Fibroblast of gingiva (primary cell): ENCODE measurements around the gene RFT1.

Experiments
- DNase-seq: peaks from one replicate; pipeline ENCODE4 v3.0.0-alpha.2; 2011; ENCODE audit warnings: low read depth

RFT1 gene, protein sequence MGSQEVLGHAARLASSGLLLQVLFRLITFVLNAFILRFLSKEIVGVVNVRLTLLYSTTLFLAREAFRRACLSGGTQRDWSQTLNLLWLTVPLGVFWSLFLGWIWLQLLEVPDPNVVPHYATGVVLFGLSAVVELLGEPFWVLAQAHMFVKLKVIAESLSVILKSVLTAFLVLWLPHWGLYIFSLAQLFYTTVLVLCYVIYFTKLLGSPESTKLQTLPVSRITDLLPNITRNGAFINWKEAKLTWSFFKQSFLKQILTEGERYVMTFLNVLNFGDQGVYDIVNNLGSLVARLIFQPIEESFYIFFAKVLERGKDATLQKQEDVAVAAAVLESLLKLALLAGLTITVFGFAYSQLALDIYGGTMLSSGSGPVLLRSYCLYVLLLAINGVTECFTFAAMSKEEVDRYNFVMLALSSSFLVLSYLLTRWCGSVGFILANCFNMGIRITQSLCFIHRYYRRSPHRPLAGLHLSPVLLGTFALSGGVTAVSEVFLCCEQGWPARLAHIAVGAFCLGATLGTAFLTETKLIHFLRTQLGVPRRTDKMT

DNA sequence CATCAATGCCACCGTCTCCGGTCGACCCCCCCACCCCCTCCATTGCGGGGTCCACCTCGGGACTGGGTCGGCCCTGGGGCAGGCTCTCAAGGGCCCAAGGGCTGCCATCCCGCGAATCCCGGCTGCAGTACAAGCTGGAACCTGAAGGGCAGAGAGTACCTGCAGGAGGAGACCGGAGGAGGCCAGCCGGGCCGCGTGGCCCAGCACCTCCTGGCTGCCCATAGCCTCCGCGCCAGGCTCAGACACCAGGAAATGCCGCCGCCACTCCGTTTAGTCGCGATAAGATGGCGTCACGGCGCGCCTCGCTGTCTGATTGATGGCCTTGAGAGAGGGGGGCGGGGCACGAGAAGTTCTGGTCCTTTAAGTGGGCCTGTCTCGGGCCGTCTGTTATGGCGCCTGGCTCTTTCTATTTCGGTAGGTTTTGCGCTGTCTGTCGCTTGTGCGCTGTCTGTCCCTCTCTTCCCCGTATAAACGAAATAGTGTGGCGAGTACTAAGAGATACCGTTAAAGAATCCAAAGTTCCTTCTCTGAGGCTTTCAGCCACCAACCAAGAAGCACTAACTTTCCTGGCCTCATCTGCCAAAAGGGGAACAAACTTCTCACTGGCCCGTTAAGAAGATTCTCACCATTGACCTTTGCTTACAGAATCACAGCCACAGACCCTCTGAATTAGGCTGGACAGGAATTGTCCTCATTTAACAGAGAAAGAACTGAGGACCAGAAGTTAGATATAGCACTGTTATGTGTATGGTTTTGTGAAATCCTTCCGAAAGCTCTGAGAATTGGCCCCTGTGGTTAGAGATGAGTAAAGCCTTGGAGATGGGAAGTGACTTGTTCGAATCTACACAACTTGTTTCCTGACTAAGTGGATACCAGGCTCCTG is at the start of gene RFT1:
RFT1 (minus strand) TSS at position 257 of the 883 bp plus-strand sequence; CDS start at position 222, 35 bp downstream.
- DNase-seq, result peak; percentile 95

DNA sequence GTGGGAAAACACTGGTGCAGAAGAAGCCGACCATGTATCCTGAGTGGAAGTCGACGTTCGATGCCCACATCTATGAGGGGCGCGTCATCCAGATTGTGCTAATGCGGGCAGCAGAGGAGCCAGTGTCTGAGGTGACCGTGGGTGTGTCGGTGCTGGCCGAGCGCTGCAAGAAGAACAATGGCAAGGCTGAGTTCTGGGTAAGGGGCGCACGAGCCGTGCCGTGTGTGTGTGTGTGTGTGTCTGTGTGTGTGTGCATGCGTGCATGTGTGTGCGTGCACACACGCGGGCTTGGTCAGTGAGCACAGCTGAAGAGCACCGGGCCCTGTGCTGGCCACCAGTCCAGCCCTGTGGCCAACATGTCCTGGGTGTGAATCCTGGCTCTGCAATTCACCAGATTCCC is 49.3 kb upstream of the RFT1 start:
- DNase-seq, result no peak

DNA sequence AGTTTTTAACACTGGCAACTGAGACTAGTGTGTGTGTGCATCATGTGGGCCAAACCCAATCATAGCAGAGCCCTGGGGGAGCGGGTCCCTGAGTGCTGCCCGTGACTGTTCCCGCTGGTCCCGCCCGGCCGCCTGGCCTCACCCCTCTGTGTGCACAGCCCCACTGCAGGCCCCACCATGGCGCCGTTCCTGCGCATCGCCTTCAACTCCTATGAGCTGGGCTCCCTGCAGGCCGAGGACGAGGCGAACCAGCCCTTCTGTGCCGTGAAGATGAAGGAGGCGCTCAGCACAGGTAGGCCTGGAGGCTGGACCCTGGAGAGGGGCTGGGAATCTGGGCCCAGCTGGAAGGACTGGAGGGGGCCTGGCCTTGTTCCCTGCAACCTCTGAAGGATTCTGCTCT is 48.0 kb upstream of the RFT1 start:
- DNase-seq, result no peak

DNA sequence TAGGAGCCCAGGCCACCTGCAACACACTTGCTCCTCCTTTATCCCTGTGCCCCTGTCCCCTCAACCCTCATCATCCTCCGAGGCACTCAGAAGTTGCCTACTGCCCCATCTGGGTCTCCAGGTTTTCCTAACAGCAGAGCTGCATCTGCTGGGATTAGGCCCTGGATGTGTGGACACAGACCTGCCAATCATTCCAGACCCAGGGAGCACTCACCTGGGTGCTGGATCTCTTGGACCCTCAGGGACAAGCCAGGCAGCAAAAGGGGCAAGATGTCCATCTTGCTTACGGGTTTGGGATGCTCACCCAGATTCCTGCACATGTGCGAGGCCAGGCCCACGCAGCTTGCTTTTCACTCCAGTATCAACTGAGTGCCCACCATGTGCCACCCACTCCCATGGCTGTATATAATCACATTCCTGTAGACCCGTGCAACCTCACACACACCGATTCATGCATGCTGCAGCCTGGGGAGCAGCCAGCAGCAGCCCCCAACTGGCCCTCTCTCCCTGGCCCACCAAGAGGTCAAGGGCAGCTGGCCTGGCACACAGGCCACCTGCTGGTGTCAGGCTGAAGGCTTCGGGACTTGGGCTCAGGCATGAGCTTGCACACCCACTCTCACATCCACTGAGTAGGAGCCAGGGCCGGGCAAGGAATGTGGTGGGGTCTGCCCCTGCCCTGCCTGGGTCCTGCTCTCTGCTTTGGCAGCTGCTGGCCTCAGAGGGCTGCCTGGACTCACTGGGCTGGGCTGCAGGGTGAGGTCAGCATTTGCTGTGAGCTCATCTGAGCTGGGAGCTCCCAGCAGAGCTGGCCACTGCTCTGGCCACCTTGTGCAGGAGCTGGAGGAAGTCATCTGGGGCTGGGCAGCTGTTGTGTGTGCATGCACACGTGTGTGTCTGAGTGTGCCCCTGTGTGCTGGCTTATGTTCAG is 45.6 kb upstream of the RFT1 start:
- no peak for DNase-seq

DNA sequence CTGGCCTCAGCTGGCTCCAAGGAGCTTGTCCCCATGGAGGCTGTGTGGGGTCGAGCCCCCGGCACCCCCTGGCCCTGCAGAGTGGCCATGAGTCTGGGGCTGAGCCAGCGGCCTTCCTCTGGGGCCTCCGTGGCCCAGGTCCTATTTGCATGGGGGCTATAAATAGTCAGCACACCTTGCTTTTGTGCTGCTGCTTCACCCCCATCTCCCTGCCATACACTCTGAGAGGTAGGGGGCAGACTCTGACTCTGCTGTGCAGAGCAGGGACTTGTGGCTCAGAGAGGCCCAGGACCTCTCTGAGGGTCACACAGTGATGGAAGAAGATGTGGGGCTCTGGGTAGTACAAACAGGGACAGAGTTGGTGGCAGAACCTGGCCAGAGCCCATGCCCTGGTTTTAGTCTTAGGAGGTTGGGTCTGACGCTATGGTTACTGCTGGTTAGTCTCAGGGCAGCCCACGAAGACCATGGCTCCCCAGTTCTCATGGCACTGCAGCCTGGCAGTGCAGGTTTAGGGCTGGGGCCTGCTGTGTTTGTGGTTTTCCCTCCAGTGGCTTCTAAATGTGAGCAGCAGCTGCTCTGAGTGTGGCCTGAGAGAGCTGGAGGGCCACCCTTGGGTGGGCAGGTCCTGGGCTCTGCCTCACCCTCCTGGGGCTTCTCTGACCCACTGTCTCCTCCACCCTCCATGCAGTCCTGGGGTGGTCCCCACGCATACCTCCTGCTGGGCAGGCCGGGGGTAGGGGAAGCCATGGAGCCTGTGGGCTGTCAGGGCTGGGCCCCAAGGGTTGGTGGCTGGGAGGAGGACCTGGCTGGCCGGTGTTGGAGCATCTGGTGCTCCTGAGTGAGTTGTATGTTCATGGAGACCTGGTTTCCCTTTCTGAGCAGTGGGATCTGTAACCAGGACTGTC is 44.4 kb upstream of the RFT1 start:
- no peak for DNase-seq

DNA sequence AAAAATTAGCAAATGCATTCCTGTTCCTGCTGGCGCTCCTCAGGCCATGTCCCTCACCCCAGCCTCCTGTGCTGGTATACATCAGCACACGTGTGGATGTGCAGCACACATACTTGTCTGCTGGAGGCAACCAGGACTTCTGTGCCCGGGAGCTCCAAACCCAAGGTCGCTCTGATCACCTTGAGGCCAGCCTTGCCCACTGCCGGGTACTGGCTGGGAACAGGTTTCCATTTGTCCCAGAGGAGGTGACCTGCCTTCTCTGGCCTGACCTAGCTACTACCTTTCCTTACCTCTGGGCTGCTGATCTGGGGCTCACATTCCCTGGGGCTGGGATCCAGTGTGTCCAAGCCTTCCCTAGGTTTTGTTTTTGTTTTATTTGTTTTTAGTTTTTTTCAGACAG is 42.9 kb upstream of the RFT1 start:
- no peak for DNase-seq

DNA sequence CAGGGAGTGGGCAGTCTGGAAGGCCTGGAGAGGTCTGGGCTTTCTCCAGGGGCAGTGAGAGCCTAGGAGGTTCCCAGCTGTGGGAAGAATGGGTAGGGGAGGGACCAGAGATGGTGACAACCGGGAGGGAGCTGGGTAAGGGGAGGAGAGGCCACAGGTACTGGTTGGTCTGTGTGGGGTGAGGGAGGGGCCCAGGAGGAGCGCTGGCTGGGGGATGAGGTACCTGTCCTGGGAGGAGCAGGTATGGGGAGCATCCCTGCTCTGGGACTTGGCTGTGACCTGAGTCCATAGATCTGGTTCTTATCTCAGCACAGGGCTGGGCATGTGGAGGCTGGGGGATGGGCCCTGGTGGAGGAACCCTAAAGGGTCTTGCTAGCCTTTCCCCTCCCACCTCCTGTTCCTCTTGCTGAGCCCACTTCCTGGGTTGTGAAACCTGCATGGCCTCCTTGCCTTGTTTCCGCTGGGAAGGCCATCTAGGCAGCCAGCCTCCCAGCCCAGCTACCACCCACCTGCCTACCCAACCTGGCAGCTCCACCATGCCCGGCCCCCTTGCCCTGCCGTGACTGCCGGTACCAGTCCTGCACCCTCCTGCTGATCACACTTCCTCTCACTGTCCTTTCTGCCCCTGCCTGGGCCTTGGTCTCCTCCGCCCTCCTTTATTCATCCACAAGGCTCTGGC is 41.7 kb upstream of the RFT1 start:
- no peak for DNase-seq

DNA sequence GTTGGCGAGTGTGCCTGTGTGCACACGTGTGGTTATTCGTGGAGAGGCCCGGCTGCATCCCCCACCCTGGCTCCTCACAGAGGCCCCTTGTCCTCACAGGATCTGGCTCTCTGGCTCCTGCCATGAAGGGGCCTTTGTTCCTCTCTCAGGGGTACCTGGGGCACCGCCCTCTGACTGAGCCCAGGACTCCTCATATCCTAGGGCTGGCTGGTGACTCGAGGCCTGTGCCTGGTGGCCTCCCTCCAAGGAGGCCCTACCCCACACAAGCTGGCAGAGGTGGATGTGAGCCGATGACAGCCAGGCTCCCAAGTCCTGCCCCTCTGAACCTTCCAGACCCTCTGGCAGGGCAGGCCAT is 40.8 kb upstream of the RFT1 start:
- no peak for DNase-seq

DNA sequence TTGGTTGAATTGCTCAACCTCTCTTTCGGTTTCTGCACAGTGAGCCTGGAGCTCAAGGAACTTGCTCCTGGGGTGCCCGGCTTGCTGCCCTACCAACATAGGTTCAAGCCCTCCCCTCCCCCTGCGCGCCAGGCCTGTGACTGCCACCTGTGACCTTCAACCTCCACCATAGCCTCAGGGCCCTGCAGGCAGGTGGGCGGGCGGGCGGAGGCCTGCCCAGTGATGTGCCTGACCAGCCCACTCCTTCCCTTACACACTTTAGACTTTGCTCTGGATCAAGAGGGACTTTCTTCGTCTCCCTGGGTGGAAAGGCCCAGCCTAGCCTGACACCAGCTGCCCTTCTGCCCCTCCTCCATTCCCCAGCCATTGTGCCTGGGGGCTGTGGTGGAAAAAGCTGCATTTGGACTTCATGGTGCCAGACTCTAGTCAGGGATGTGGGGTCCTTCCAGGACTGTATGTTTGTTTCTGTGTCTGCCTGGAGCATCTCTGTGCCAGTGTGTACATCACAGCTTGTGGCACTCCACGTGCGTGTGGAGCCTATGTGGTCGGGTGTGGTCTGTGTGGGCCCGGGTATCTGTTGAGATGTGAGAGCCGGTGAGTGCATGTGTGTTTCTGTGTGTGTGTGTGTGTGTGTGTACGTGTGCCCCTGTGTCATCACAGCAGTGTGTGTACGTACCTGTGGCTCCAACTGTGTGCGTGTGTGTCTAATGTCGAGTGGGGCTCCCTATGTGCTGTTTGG is 40.3 kb upstream of the RFT1 start:
- DNase-seq, result no peak

DNA sequence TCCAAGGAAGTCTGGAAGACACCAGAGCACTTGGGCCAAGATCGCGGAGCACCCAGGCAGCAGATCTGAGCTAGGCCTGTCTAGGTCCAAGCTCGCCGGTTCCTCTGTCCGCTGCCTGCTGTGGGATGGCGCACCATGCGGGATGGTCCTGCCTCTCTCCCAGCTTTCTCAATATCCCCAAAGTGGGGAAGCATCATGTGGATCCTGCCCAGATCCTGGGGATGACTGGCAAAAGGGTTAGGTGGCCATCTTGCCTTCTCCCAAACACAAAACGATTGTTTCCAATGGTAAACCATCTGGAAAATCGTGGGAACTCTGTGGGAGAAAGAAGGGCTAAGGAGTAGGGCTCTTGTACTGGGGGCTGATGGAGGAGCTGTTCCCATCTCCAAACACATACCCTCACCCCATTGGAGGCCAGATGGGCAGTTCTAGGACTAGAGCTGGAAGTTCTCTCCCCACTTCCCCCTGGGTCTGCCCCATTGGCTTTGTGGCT is 39.6 kb upstream of the RFT1 start:
- no peak for DNase-seq

DNA sequence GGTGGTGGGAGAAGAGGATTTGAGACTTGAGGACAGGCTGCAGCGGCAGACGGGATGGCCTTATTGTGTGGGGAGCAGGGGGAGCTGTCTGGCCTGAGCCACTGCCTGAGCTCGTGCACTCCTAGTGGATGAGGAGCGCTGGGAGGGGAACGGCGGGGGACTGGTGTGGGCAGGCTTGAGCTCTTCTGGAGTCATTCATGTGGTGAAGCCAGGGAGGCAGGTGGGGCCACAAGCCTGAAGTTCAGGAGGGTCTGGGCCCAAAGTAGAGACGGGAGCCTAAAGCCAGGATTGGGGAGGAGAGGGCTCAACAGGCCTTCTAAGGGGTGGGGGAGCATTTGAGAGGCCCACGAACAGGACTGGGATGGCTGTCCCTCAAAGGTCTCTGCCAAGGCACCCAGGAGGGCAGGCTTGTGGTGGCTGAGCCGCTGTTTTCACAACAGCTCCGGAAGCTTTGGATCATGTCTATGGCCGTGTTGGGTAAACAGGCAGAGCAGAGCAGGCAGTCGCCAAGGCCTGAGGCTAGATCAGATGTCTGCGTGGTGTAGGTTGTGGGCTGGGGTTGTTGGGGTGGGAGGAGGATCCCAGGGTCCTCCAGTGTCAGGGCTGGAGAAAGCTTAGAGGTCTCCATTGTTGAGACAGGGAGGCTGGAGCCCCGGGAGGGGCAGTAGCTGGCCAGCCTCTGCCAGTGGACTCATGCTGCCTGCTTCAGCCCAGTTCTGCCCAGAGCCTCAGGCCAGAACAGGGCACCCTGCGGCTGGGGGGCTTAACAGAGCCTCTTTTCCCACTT is 39.0 kb upstream of the RFT1 start:
- peak; percentile 62 for DNase-seq

DNA sequence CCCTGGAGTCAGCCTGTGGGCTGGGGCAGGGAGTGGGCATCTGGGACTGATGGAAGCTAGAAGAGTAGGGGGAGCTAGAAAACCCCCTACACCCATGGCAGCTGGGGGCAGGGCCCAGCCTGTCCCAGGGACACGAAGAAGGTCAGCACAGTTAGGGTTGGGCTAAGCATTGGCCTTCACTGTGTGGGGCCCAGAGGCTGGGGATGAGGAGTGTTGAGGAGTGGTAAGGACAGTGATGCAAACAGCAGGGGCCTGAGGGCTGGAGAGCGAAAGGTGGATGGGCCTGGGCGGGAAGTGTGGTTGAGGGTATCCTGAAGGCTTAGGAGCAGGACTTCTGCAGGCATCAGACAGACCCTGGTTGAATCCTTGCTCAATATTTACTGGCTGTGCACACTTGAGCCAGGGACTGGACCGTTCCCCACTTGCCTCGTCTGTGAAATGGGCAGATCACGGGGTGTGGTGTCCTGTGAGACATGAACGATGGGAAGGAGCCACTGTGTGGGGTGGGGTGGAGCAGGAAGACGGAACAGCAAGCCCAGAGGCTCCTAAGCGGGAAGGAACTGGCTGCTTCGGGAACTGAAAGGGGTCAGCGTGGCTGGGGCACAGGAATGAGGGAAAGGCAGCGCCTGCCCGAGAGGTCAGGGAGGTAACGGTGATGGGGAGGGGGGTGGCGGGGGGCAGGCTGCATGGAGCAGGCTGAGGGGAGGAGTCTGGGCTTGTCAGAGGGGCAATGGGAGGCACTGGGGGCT is 38.1 kb upstream of the RFT1 start:
- no peak for DNase-seq

DNA sequence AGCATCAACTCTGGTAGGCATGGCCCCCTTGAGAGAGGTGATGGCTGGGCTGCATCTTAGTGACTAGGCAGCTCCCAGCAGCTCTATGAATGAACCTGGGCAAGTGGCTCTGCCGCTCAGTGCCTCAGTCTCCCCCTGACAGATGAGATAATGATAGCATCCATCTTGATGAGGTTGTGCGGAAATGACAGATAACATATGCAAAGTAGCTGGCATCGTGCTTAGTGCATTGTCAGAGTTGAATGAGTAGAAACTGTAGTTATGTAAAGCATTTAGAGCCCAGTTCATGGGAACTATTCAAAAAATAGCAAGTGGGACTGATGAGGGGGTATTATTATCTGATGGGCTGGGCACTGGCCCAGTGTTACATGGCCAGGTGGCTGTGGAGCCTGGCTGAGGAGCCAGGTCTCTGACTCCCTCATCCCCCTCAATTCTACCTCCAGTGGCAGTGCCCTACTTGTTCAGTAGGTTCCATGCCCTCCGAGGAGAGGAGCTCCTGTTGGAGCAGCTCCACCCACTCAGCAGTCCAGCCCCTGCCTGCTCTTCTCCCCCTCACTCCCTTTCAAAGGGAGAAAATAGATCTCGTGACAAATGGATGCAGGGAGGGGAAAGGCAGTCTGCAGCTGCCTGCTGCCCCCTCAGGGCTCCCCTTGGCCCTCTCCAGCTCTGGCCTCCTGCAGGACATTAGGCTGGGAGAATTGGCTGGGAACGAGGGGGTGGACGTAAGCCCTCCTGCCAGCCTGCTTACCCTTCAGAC is 37.4 kb upstream of the RFT1 start:
- no peak for DNase-seq

DNA sequence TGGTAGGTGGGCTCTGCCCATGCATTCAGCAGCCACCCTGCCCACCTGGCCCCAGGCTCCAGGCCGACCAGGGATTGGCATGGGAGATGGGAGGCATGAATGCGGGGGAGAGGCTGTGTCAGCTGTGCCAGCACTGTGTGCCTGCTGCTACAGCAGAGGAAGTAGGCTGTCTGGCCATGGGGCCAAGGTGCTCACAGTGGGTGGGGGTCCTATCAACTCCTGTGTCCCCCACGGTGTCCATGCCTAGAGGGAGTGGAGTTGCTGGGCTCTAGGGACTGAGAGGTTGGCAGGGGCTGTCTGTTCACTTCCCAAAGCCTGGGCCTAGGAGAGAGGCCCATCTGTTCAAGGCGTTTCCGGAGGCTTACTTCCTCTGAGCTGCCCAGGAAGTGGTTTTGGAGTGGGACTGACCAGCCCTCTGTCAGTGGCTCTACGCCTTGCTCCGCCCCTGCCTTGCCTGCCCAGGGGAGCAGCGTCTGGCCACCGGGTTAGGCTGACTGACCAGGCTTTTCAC is 36.6 kb upstream of the RFT1 start:
- DNase-seq, result peak; percentile 65

DNA sequence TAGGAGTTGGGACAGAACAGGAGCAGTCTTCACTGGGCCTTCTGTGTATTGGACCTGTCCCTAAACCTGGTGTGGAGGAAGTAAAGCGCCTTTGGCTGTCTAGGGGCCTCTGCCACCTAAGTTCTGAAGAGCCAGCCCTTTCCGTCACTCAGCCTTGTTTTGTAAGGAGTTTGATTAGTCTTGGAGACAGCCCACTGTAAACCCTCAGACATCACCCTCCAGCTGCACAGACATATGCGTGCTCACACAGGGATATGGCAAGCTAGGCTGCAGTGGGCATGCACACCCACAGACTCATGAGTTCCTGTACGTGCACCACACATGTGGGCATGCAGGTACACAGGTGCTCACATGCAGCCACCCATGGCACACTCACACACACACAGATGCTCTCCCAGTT is 36.0 kb upstream of the RFT1 start:
- no peak for DNase-seq

DNA sequence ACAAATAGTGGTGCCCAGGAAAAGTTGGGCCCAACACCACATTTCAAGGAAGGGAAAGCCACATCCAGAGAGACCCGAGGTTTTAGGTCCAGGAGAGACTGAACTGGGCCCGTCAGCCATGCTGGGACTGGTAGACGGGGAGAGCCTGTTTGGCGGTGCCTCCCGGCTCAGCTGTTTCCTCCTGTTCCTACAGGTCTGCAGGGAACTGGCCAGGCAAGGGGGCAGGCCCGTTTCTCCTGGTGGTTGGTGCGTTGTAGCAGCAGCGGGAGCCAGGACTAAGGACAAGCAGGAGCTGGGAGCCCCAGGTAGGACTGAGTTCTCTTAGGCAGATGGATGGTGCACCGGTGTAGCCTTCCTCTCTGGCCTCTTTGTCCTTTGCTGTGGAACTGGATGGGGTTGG is 34.7 kb upstream of the RFT1 start:
- DNase-seq, result no peak
